ENCODE results near the gene EHHADH. TPM values are rescaled to one million over a fixed set of nuclear protein-coding genes. Genes with fewer than 3 reads are reported as not detected.

EHHADH gene
- polyA plus RNA-seq, 6 donors from 2014 or later = 0.34 to 1.2 (median 0.44) TPM; not detected in 2

Other genes with a start within 250 kb of the EHHADH start
- not detected for gene C3orf70, start 101.0 kb downstream of the EHHADH start, polyA plus RNA-seq (ENCODE audit: low read depth in 6 of 6)
- gene MAP3K13, start 109.1 kb upstream of the EHHADH start, polyA plus RNA-seq (ENCODE audit: low read depth in 6 of 6) = 10 to 100 TPM; 39.9 to 64.9 (median 57.6) TPM
- gene TMEM41A, start 245.0 kb upstream of the EHHADH start, polyA plus RNA-seq (ENCODE audit: low read depth in 6 of 6) = 10 to 100 TPM; 13.8 to 24.1 (median 18.7) TPM